Activated CD4-positive, alpha-beta T cell treated with anti-CD3 and anti-CD28 coated beads, Interleukin-2, amount 50 U/mL, for 4 hours (primary cell): Measurements from ENCODE around the gene PLPPR1.
"Not testable (repeated sequence)": the region's sequence is repeated elsewhere in the genome, so short reads cannot be mapped to it uniquely, and the experiment has no call there.

Source experiments
- DNase-seq, 2 experiments: peaks; one replicate each; pipeline ENCODE4 v3.0.0-alpha.2; 2020

PLPPR1 gene

GRCh38 chr9:101127369-101127768 is 98.8 kb downstream of the PLPPR1 start:
- DNase-seq = not testable (repeated sequence)

DNA sequence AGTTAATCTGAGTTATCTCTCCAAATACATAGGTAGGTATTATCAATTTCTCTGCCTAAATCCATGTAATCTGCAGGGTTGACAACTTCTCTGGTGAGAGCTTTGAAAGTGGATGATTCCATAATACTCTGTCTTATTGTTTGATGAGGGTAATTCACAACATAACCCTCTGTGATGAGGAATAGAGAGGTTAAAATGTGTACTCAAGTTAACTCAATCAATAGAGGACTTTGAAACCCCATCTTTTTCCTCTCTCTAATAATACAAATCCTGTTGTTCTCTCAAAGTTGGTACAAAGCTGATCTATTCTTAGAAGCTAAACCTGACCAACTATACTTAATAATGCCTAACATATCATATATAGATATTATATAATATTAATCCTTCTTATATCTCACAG is 100.1 kb downstream of the PLPPR1 start:
- DNase-seq = no peak

DNA sequence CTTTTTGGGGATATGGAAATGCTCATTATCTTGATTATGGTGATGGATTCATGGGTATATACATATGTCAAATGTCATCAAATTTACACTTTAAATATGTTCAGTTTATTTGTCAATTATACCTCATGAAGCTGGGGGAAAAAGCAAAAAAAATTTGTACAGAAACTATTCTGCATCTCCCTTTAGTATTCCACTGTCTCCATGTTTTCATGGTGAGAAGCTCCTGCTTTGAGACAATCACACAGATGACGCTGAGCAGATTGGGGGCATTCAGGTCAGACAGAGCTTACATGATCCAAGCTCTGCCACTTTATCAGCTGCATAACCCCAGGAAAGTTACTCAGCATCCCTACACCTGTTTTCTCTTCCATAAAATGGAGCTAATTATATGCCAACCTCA is 101.5 kb downstream of the PLPPR1 start:
- no peak for DNase-seq

DNA sequence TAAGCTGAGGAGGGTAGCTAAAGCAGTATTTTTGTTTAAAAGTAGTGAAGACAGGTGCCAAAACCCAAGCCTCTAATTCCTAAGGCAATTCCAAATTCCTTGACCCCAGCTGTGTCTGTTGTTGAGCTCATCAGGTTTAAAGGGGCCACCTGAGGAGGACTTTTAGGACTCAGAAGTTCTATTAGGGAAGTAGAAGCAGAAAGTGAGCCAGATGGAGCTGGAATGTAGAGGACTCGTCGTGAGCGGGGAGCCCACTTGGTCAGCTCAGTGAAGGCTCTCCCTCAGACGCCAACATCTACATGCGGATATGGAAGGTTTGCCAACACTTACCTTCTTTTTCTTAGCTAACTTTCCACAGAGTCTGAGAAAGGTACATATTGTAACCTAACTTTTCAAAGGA is 102.8 kb downstream of the PLPPR1 start:
- no peak for DNase-seq

DNA sequence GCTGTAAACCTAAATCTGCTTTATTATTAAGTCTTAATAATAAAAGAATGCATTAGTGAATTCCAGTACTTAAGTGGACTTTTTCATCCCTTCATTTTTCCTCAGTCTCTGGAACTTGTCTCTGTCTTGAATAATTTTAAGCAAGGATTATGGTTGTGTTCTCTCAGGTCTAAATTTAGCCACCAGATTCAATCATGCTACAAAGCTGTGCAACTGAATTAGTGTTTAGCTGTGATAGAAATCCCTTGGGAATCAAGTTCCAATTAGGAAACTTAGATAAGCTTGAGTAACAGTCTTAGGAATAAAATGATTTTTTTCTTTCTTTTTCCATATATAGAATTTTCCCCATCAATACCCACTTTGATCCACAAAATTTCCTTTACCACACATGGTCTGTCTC is 104.3 kb downstream of the PLPPR1 start:
- DNase-seq = no peak

DNA sequence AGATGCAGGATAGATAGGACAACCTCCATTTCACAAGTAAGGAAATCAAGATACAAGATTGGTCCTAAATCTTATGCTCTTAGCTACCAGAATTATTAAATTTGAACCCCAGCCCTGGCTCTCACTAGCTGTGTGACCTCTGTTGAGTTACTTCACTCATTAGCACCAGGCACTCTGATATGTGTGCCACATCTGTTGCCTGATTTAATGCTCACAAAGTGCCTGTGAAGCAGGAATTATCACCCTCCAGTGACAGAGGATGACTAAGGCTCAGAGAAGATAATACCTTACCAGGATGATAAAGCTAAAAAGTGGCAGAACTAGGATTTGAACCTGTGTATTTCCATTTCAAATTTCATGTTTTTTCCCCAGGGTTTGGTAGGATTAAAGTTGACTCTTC is 110.0 kb downstream of the PLPPR1 start:
- no peak for DNase-seq

GRCh38 chr9:101139082-101139481 is 110.6 kb downstream of the PLPPR1 start:
- no peak for DNase-seq

DNA sequence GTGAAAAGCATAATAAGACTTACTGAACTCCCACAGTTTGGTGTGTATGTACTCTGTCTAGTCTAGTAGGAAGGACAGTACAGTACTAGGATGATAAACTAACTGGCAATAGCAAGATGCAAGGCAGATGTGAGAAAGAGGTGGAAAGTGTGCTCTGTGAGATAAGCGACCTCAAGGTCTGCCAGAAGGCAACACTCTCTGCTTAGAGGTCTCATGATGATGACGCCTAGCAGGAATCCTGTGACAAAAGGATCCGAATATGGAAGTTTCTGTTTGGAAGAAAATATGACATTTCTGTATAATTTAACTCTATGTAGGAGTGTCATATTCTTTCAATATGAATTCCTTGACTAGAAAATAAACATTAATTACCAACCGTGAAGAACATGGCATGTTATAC is 112.2 kb downstream of the PLPPR1 start:
- DNase-seq = no peak

DNA sequence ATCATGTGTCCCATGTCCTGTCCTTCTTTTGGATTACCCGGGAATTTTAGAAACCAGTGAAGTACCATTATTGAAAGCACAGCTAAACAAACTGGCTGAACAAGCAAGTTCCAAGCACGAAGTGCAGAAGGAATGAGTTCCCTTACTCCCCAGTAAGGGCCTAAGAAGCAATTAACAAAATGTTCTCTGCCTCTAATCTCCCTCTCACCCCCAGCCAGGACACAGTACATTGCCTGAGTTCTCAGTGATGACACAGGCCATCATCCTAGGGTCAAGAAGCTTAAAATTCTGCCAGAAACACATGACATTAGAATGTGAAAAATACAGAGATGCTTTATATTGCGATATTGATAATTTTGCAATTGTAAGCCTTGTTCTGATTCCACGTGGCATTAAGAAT is 118.0 kb downstream of the PLPPR1 start:
- no peak for DNase-seq

DNA sequence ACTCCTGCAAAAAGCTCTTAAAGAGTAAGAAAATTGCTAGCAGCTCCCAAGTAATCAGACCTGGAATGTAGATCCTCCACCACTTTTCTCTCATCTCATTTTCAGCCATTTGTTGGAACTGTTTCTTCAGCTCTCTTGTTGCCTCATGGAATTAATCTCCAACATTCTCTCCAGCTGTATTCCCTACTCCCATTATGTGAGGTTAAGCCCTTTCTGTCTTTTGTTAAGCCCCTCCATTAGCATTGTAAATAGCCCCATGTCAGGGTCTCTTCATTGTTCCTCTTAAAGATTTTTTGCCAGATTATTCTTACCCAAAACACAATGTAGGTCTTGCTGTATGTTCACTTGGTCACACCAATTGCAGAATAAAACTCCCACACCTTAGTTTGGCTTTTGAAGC is 119.8 kb downstream of the PLPPR1 start:
- DNase-seq = no peak

- DNase-seq = no peak
Observed at GRCh38 chr9:101158361-101158760, 129.8 kb downstream of the PLPPR1 start.

- no peak for DNase-seq
Observed at GRCh38 chr9:101162231-101162630, 133.7 kb downstream of the PLPPR1 start.

- DNase-seq = no peak
Observed at GRCh38 chr9:101165131-101165530, 136.6 kb downstream of the PLPPR1 start.

DNA sequence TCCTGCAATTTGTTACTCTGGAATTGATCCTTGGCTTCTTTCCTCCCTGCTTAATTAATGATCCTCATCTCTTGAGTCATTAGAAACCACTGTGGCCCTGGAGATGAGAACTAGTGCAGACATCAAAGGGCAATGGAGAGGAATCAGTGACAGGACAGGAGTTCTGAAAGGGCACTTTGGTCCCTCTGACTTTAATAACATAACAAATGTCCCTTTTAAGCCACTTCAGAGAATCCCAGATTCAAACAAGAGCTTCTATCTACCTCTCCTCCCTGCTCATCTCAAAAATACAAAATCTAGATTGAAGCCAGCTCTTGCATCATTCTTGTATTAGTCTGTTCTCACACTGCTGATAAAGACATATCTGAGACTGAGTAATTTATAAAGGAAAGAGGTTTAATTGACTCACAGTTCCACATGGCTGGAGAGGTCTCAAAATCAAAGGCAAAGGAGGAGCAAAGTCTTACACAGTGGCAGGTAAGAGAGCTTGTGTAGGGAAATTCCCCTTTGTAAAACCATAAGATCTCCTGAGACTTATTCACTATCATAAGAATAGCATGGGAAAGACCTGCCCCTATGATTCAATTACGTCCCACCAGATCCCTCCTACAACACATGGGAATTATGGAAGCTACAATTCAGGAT is 139.1 kb downstream of the PLPPR1 start:
- no peak for DNase-seq

- DNase-seq = no peak
Observed at GRCh38 chr9:101172616-101173015, 144.1 kb downstream of the PLPPR1 start.

- no peak for DNase-seq
Observed at GRCh38 chr9:101173907-101174306, 145.4 kb downstream of the PLPPR1 start.

GRCh38 chr9:101176384-101176783 is 147.9 kb downstream of the PLPPR1 start:
- no peak for DNase-seq

- DNase-seq = no peak
Observed at GRCh38 chr9:101184813-101185278, 156.3 kb downstream of the PLPPR1 start.

DNA sequence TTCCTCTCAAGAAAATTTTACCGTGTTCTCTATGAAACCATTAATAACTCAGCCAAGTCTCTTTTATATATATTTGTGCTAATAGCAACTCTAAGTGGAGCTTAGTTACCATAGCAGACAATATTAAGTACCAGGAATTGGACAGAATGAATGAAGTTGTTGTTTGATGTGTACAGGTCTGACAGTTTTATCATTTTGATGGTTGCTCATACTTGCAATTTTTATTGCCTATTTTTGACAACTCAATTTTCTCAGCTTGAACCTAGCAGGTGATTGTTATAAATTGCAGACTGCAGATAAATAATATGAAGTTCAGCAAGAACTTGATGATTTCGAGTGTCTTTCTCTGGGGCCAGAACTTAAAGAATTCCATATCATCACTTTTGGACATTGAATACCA is 163.2 kb downstream of the PLPPR1 start:
- DNase-seq = no peak

DNA sequence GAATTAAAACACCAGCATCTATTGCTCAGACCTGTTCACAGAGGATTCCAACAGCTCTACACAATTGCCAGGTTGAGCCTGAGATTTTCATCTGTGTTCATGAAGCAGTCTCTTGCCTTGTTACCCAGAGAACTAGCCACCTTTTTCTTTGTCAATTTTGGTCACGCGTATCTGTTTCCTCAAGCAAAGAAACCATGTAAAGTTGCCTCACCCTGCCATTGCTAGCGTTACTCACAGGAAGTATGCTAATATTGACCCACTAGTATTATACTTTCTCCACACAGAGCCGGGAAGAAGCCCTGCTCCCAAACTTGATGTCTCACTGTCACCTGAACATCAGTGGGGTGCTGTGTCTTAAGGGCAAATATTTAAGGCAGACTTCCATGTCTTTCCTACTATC is 168.5 kb downstream of the PLPPR1 start:
- no peak for DNase-seq

DNA sequence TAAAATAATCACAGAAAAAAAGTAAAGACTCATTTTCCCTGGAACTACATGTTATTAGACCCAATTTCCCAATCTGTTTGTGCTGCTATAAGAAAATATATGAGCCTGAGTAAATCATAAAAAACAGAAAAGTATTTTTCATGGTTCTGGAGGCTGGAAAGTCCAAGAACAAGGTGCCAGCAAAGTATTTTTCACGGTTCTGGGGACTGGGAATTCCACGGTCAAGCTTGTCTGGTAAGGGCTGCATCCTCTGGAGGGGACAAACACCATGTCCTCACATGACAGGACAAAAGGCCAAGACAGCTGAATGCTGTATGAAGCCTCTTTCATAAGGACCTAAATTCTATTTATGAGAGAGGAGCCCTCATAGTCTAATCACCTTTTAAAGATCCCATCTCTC is 172.3 kb downstream of the PLPPR1 start:
- no peak for DNase-seq

DNA sequence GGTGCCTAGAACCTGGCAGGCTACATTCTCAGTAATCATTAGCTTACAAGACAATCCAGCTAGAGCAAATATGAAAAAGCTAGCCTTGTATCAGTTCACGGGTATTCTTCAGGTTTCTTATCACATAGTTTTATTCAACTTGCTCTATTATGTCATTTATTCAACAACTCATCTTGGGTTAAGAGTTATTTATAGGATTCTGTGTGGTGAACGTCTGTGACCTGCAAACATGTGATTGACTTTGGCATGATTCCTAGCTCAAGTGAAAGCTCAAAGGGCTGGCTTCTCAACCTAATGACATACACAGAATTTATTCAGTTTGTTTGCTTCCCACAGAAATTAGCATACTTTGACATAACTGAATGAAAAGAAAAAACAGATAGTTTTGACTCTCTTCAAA is 173.1 kb downstream of the PLPPR1 start:
- no peak for DNase-seq

DNA sequence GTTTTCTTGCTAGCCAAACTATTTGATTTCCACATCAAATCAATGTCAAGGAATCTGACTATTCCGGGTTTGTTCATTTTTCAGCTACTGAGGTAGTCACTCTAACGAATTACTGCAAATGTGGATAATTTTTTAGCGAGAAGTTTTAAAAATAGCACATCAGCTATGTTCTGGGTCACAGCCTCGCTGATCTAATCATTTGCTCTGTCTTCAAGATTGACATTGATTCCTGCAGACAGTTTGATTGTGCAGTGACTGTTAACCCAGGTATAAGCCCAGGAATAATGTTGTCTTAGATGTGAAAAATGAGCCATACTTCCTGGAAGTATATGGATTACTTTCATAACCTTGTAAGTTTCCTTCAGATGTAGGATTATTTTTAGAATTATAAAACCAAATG is 181.1 kb downstream of the PLPPR1 start:
- no peak for DNase-seq

DNA sequence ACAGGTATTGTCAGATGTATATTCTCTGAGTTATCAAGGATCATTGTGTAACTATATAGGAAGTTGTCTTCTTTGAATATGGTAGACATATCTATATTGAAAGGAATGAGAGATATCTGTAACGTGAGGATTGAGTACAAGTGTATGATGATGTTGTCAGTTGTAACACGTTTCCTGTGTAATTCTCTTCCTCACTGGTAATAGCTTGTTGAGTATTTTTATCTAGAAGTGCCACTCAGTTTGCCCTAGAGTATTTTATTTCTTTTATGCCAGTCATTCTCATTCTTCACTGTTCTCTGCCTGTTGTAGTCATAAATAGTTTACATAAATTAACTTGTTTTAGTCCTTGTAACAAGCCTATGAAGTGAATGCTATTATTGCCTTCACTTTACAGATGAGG is 184.1 kb downstream of the PLPPR1 start:
- no peak for DNase-seq

DNA sequence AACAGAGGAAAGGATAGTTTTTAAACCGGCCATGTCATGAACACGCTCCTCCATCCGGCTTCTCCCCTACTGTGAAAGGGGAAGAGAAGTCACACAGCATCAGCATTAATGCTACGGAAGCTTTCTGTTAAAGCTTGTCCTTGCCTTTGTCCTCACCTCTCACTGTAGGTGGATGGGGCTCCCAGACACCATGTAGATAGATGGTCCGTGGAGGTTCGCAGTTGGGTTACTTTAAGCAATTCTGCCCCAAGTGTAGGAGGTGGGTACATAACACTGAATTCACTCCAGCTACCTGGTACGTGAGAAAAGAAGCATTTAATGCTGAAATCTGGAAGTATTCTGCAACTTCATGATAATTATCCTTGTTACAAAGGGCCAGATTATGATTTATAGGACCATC is 190.5 kb downstream of the PLPPR1 start:
- no peak for DNase-seq

GRCh38 chr9:101220341-101220740 is 191.8 kb downstream of the PLPPR1 start:
- no peak for DNase-seq
